HG02840 (cell line): ENCODE results near the gene TXN2.
"Not testable (repeated sequence)": the region's sequence is repeated elsewhere in the genome, so short reads cannot be mapped to it uniquely, and the experiment has no call there.

Source experiments
- ATAC-seq: cut with Tn5 transposase; IDR thresholded peaks from one replicate; pipeline ENCODE4 v1.9.1; 2021; ENCODE audit warnings: mild to moderate bottlenecking, moderate library complexity, moderate number of reproducible peaks; ENCODE audit not compliant: unreplicated experiment, low FRiP score

TXN2 gene

GRCh38 chr22:36433318-36434231 is 47.9 kb downstream of the TXN2 start:
- no peak for ATAC-seq

- ATAC-seq: no peak
Measured at GRCh38 chr22:36432592-36433317, 48.7 kb downstream of the TXN2 start.

- no peak for ATAC-seq
Measured at GRCh38 chr22:36431977-36432376, 49.5 kb downstream of the TXN2 start.

- no peak for ATAC-seq
Measured at GRCh38 chr22:36430863-36431262, 50.6 kb downstream of the TXN2 start.

GRCh38 chr22:36427952-36428351 is 53.5 kb downstream of the TXN2 start:
- not testable (repeated sequence) for ATAC-seq

- ATAC-seq: no peak
Measured at GRCh38 chr22:36425977-36426523, 55.4 kb downstream of the TXN2 start.

GRCh38 chr22:36424901-36425579 is 56.4 kb downstream of the TXN2 start:
- no peak for ATAC-seq

- not testable (repeated sequence) for ATAC-seq
Measured at GRCh38 chr22:36424466-36424865, 57.0 kb downstream of the TXN2 start.

- no peak for ATAC-seq
Measured at GRCh38 chr22:36423461-36424404, 57.7 kb downstream of the TXN2 start.

GRCh38 chr22:36422287-36423014 is 59.0 kb downstream of the TXN2 start:
- ATAC-seq: no peak

- ATAC-seq: no peak
Measured at GRCh38 chr22:36419912-36420882, 61.2 kb downstream of the TXN2 start.

GRCh38 chr22:36419177-36419911 is 62.1 kb downstream of the TXN2 start:
- no peak for ATAC-seq

GRCh38 chr22:36417281-36417686 is 64.2 kb downstream of the TXN2 start:
- ATAC-seq: no peak
